Activated CD4-positive, alpha-beta T cell treated with anti-CD3 and anti-CD28 coated beads, Interleukin-2, Interleukin-6, amounts not matched to agents 100 ng/mL and 50 ng/mL, durations not matched to agents 16 hours and 8 hours (primary cell): ENCODE results near the gene NDFIP2.
"Not testable (repeated sequence)": the region's sequence is repeated elsewhere in the genome, so short reads cannot be mapped to it uniquely, and the experiment has no call there.

ENCODE experiments used
- DNase-seq: peaks from one replicate; pipeline ENCODE4 v3.0.0-alpha.2; 2020

NDFIP2 gene

GRCh38 chr13:79541426-79542049 lies 60.6 kb downstream of the NDFIP2 start:
- peak; percentile 73 for DNase-seq

DNA sequence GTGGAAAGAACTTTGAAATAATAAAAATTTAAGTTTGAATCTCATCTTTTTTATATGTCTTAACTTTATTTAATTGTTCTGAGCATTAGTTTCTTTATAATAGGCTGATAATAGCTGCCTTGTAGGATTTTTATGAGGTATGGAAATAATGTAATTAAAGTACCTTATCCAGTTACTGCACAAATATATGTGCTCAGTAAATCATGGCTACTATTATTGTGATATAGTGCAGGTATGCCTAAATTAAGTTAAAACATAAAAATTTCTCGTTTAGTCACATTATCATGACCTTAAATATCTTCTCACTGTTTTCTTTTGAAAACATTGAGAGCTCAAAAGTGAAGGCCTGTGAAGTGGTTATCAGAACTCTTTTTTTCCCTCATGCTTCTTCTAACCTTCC lies 62.9 kb downstream of the NDFIP2 start:
- DNase-seq, result no peak

- peak; percentile 8 for DNase-seq
These were observed 66.5 kb downstream of the NDFIP2 start for GRCh38 chr13:79547211-79548195.

GRCh38 chr13:79548902-79549301 lies 67.9 kb downstream of the NDFIP2 start:
- DNase-seq, result no peak

- DNase-seq, result no peak
These were observed 68.6 kb downstream of the NDFIP2 start for GRCh38 chr13:79549355-79550106.

DNA sequence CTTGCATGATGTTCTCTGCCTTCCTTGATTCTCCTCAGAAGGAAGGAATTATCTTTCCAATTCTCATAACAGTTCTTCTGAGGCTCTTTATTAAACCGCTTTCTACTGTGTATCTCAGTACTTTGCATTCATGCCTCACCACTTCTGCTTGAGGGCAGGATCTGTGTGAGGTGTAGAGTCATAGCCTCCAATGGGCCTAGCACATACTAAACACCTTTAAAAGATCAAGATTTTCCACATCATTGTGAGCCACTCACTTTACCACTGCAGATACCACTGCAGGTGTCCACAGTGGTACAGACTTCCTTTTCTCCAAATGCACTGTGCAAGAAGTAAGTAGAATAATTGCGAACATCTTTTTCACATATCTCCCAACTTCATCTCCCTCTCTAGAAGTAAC lies 76.7 kb downstream of the NDFIP2 start:
- DNase-seq, result no peak

GRCh38 chr13:79560954-79561353 lies 80.0 kb downstream of the NDFIP2 start:
- DNase-seq, result no peak

DNA sequence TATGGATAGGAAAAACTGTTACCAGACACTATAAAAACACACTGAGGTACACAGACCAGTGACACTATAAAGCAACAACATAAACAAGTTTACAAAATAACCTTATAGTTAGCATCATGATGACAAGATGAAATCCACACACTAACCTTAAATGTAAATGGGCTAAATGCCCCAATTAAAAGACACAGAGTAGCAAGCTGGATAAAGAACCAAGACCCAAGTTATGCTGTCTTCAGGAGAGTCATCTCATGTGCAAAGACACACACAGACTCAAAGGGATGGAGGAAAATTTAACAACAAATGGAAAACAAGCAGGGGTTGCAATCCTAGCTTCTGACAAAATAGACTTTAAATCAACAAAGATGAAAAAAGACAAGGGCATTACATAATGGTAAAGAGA lies 81.6 kb downstream of the NDFIP2 start:
- no peak for DNase-seq

DNA sequence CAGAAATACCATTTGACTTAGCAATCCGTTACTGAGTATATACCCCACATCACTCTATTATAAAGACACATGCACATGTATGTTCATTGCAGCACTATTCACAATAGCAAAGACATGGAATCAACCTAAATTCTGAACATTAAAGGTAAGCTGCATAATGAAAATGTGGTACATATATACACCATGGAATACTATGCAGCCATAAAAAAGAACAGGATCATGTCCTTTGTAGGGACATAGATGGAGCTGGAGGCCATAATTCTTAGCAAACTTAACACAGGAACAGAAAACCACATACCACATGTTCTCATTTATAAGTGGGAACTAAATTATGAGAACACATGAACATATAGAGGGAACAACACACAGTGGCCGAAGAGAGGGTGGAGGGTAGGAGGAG lies 85.2 kb downstream of the NDFIP2 start:
- DNase-seq, result no peak

- DNase-seq, result no peak
These were observed 90.2 kb downstream of the NDFIP2 start for GRCh38 chr13:79571147-79571546.

DNA sequence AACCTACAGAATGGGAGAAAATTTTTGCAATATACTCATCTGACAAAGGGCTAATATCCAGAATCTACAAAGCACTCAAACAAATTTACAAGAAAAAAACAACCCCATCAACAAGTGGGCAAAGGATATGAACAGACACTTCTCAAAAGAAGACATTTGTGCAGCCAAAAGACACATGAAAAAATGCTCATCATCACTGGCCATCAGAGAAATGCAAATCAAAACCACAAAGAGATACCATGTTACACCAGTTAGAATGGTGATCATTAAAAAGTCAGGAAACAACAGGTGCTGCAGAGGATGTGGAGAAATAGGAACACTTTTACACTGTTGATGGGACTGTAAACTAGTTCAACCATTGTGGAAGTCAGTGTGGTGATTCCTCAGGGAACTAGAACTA lies 92.9 kb downstream of the NDFIP2 start:
- DNase-seq, result not testable (repeated sequence)

GRCh38 chr13:79581870-79582315 lies 100.9 kb downstream of the NDFIP2 start:
- no peak for DNase-seq

- no peak for DNase-seq
These were observed 101.9 kb downstream of the NDFIP2 start for GRCh38 chr13:79582896-79583295.

DNA sequence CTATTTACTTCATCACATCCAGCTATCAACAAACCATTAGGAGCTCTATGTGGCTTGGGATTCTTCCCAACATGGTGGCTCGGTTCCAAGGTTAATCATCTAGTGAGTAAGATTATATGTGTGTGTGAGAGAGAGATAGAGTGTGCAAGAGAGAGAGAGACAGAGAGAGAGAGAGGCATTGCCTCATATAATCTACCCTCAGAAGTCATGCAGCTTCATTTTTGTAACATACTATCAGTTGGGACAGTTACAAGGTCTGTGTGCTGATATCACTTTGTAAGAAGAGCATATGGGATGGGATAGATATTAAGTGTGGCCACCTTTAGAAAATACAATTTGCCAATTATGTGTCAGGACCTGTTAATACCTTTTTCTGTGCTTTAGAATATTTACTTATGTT lies 104.1 kb downstream of the NDFIP2 start:
- DNase-seq, result no peak

DNA sequence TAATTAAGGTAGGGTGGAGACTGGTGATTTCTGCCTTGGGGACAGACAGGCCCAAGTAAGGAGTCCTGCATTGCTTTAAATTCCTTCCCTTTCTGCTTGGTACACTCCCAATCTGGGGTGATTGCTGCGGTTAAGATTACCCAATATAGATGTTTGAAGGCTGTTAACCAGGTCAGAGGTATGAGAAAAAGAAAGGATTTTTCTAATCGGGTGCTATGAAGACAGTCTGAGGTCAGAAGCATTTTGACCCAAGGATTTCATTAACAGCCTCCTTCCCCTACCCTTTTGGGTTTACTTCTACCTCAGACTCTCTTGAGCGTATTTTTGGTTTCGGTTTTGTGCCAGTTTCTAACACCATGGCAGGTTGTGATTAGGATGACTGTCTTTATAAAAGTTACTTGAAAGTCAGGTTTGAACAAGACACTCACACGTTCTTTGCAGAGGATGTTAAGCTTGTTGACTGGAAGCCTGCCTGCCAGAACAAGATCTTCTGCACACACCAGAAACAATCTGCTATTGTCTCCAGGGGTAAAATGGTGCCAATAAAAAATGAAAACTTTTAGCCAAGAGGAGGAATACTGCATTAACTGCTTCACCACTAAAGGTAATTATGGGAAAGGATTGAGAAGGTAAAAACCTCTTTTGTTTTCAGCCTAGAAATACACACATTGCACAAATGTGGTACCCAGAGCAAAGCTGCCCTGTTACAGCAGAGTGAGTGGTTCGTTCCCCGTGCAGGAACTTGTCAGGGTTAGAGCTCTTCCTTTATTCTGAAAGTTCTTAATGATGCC lies 108.8 kb downstream of the NDFIP2 start:
- no peak for DNase-seq

- DNase-seq, result no peak
These were observed 109.4 kb downstream of the NDFIP2 start for GRCh38 chr13:79590394-79590676.

- DNase-seq, result no peak
These were observed 110.5 kb downstream of the NDFIP2 start for GRCh38 chr13:79591493-79591892.

DNA sequence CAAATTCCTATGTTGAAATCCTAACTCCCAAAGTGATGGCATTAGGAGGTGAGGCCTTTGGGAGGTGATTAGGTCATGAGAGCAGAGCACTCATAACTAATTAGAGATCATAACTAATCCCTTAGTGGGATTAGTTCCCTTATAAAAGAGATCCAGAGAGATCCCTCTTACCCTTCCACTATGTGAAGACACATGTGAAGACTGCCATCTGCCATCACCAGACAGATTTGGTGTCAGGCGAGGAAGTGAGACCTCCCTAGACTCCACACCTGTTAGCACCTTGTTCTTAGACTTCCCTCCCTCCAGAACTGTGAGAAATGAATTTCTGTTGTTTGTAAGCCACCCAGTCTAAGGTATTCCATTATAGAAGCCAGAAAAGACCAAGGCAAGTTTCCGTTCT lies 112.2 kb downstream of the NDFIP2 start:
- DNase-seq, result no peak

GRCh38 chr13:79593641-79594275 lies 112.8 kb downstream of the NDFIP2 start:
- DNase-seq, result no peak

- DNase-seq, result not testable (repeated sequence)
These were observed 119.2 kb downstream of the NDFIP2 start for GRCh38 chr13:79600146-79600545.

- DNase-seq, result no peak
These were observed 122.0 kb downstream of the NDFIP2 start for GRCh38 chr13:79602936-79603335.

GRCh38 chr13:79604752-79605151 lies 123.8 kb downstream of the NDFIP2 start:
- no peak for DNase-seq
